ENCODE results near the gene NOL9. TPM values are rescaled to one million over a fixed set of nuclear protein-coding genes. Genes with fewer than 3 reads are reported as not detected.

NOL9 gene
- total and polyA plus RNA-seq, 2 donors (not counting 3 experiments of a cell fraction or from before 2014, with no cell fraction given) = 14.1 to 42.9 TPM

DNA sequence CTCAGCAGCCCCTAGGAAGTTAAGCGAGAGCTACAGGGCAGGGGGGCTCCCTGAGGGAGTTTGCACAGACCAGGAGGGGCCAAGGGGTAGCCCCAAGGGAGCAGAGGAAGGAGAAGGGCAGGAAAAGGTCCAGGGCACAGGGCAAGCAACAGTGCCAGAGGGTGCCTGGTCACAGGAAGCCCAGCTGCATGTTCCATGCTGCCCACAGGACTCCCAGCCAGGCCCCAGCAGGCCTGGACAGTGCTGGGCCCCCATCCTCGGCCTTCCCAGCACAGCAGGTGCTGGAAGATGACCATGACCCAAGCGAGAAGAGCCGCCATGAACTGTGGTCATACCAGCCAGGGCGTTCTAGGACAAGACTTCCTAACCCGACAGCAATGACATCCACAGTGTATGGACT lies 37.3 kb upstream of the NOL9 start:
- Histone ChIP-seq H3K79me2 (ENCODE audit: control insufficient read depth, insufficient read depth, low read length) (peaks cover 8% of the 10 kb centered on the region), H3K4me3 (replicated peaks in 1 of 3; ENCODE audit: insufficient read depth in 1 of 3, low read depth in 1 of 3, low read length in 3 of 3) (no peak overlapping the region)
- intact Hi-C loops (cut with micrococcal nuclease) = no loop called here

More for the DNA sequence above, 37.3 kb upstream of the NOL9 start:
- Histone ChIP-seq H3K9me1 (replicated peaks; ENCODE audit: control insufficient read depth, extremely low read depth, insufficient read depth, low read length) (no peaks in the 10 kb centered on the region), H3K27me3 (ENCODE audit: control insufficient read depth in 2 of 2, insufficient read depth in 2 of 2, low read length in 2 of 2) (no peaks in the 10 kb centered on the region), H3K36me3 (ENCODE audit: control insufficient read depth in 2 of 2, extremely low read depth in 1 of 2, insufficient read depth in 2 of 2, low read length in 2 of 2) (peaks cover 4 to 42% of the 10 kb centered on the region in 2 experiments), H3K9me3 (replicated peaks; ENCODE audit: control insufficient read depth, insufficient read depth, low read length) (no peaks in the 10 kb centered on the region), H2AFZ (ENCODE audit: low read depth, low read length) (no peak overlapping the region), H4K20me1 (replicated peaks; ENCODE audit: control insufficient read depth, extremely low read depth, insufficient read depth, low read length) (no peaks in the 10 kb centered on the region), H3K27ac (ENCODE audit: insufficient read depth, low read depth, low read length) (no peak overlapping the region), H3K4me2 (ENCODE audit: insufficient read depth, low read length) (no peak overlapping the region), H3K4me1 (ENCODE audit: control insufficient read depth, extremely low read depth, insufficient read depth, low read length) (no peaks in the 10 kb centered on the region), H3K9ac (replicated peaks; ENCODE audit: extremely low read depth, insufficient read depth, low read length) (no peak overlapping the region)
- BruUV-seq (replicated peaks) = no TSS peak
- TF ChIP-seq POLR2AphosphoS5 (IDR thresholded peaks at IDR 0.05; ENCODE audit: insufficient read depth, low read depth, low read length) (no peak), MYC (IDR thresholded peaks at IDR 0.05; ENCODE audit: low read depth, low read length) (no peak), GATA2 (IDR thresholded peaks at IDR 0.05; ENCODE audit: insufficient read depth, insufficient read length, low read depth, low read length) (no peak), FOS (IDR thresholded peaks at IDR 0.05; ENCODE audit: borderline replicate concordance, insufficient read depth, low read length) (no peak), EZH2 (IDR thresholded peaks at IDR 0.05; ENCODE audit: borderline replicate concordance, low read depth, low read length, severe bottlenecking) (no peak), JUN (IDR thresholded peaks at IDR 0.05; ENCODE audit: borderline replicate concordance, insufficient read depth, insufficient read length, low read depth) (no peak), POLR2A (IDR thresholded peaks at IDR 0.05; ENCODE audit: low read depth, low read length) (no peak)
- TF ChIP-seq, protein P1, sequence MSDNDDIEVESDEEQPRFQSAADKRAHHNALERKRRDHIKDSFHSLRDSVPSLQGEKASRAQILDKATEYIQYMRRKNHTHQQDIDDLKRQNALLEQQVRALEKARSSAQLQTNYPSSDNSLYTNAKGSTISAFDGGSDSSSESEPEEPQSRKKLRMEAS (IDR thresholded peaks at IDR 0.05; ENCODE audit: insufficient read depth, insufficient read length) = no peak
- TF ChIP-seq, protein P2, sequence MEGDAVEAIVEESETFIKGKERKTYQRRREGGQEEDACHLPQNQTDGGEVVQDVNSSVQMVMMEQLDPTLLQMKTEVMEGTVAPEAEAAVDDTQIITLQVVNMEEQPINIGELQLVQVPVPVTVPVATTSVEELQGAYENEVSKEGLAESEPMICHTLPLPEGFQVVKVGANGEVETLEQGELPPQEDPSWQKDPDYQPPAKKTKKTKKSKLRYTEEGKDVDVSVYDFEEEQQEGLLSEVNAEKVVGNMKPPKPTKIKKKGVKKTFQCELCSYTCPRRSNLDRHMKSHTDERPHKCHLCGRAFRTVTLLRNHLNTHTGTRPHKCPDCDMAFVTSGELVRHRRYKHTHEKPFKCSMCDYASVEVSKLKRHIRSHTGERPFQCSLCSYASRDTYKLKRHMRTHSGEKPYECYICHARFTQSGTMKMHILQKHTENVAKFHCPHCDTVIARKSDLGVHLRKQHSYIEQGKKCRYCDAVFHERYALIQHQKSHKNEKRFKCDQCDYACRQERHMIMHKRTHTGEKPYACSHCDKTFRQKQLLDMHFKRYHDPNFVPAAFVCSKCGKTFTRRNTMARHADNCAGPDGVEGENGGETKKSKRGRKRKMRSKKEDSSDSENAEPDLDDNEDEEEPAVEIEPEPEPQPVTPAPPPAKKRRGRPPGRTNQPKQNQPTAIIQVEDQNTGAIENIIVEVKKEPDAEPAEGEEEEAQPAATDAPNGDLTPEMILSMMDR (IDR thresholded peaks at IDR 0.05; ENCODE audit: extremely low read depth in 1 of 2, insufficient read depth in 1 of 2, low read depth in 1 of 2, low read length in 2 of 2) = no peak
- ChIA-PET POLR2A (no interaction called here), CTCF (no interaction called here)
- dilution Hi-C loops (cut with MboI; ENCODE audit: extremely low pct_ligation_motif_present, low sequenced_read_pairs) = no loop called here
- FAIRE-seq = no peak
- DNase-seq (ENCODE audit: low read depth, low spot score) = no peak

Data from endothelial cell of umbilical vein (primary cell).